Measurements from ENCODE around the gene PRPS1.
A peak's percentile ranks its signal among the peaks of the same experiment; 100 is the strongest.
"Not testable (repeated sequence)": the region's sequence is repeated elsewhere in the genome, so short reads cannot be mapped to it uniquely, and the experiment has no call there.

PRPS1 gene

GRCh38 chrX:107627838-107628661 lies at the start of gene PRPS1:
PRPS1 (plus strand) TSS chrX:107628510; CDS start chrX:107628629, 119 bp downstream.
- peak; percentile 89 for DNase-seq

GRCh38 chrX:107579956-107580355 lies 48.4 kb upstream of the PRPS1 start:
- DNase-seq, result no peak

GRCh38 chrX:107581923-107582322 lies 46.4 kb upstream of the PRPS1 start:
- no peak for DNase-seq

- no peak for DNase-seq
These were observed 39.1 kb upstream of the PRPS1 start for GRCh38 chrX:107589243-107589642.

- no peak for DNase-seq
These were observed 31.7 kb upstream of the PRPS1 start for GRCh38 chrX:107596651-107597050.

GRCh38 chrX:107597264-107597663 lies 31.0 kb upstream of the PRPS1 start:
- DNase-seq, result no peak

- DNase-seq, result no peak
These were observed 30.5 kb upstream of the PRPS1 start for GRCh38 chrX:107597791-107598190.

- DNase-seq, result no peak
These were observed 28.9 kb upstream of the PRPS1 start for GRCh38 chrX:107599450-107599861.

GRCh38 chrX:107600366-107600765 lies 27.9 kb upstream of the PRPS1 start:
- no peak for DNase-seq

GRCh38 chrX:107601326-107601725 lies 27.0 kb upstream of the PRPS1 start:
- no peak for DNase-seq

GRCh38 chrX:107601759-107602158 lies 26.6 kb upstream of the PRPS1 start:
- DNase-seq, result no peak

GRCh38 chrX:107602694-107603239 lies 25.5 kb upstream of the PRPS1 start:
- no peak for DNase-seq

GRCh38 chrX:107603429-107604159 lies 24.7 kb upstream of the PRPS1 start:
- DNase-seq, result no peak

- DNase-seq, result not testable (repeated sequence)
These were observed 19.2 kb upstream of the PRPS1 start for GRCh38 chrX:107609061-107609460.

- DNase-seq, result no peak
These were observed 17.6 kb upstream of the PRPS1 start for GRCh38 chrX:107610667-107611066.

- DNase-seq, result no peak
These were observed 8.4 kb upstream of the PRPS1 start for GRCh38 chrX:107619885-107620322.

- DNase-seq, result no peak
These were observed 3.4 kb upstream of the PRPS1 start for GRCh38 chrX:107624893-107625292.

GRCh38 chrX:107625739-107626138 lies 2.6 kb upstream of the PRPS1 start:
- no peak for DNase-seq

GRCh38 chrX:107626481-107626880 lies 1.8 kb upstream of the PRPS1 start:
- no peak for DNase-seq

GRCh38 chrX:107626916-107627315 lies 1.4 kb upstream of the PRPS1 start:
- no peak for DNase-seq

GRCh38 chrX:107628662-107629539 lies 591 bp downstream of the PRPS1 start:
- peak; percentile 11 for DNase-seq

- no peak for DNase-seq
These were observed 1.2 kb downstream of the PRPS1 start for GRCh38 chrX:107629540-107629909.
